ACHN (cell line): ENCODE results near the gene IRF2BPL.

Source experiments
- DNase-seq: peaks from one replicate; pipeline ENCODE4 v3.0.0-alpha.2; 2015
- in situ Hi-C: cut with HindIII; loops from 2 replicates; pipeline ENCODE4 v1.10.0; 2017; ENCODE audit warnings: low sequenced_read_pairs, low pct_ligation_motif_present, low pct_unique_long_range_greater_than_20kb

IRF2BPL gene

GRCh38 chr14:77000340-77001270, 27.9 kb downstream of the IRF2BPL start:
- in situ Hi-C loops, result no loop called here
- DNase-seq, result no peak

GRCh38 chr14:76998910-76999309, 29.6 kb downstream of the IRF2BPL start:
- in situ Hi-C loops, result no loop called here
- no peak for DNase-seq

- peak; percentile 42 for DNase-seq
- in situ Hi-C loops, result no loop called here
Observed at GRCh38 chr14:76997257-76997970, 31.1 kb downstream of the IRF2BPL start.

- in situ Hi-C loops, result no loop called here
- no peak for DNase-seq
Observed at GRCh38 chr14:76996563-76997146, 31.9 kb downstream of the IRF2BPL start.

GRCh38 chr14:76995279-76996035, 33.1 kb downstream of the IRF2BPL start:
- in situ Hi-C loops, result no loop called here
- DNase-seq, result no peak

- no peak for DNase-seq
- in situ Hi-C loops, result no loop called here
Observed at GRCh38 chr14:76993752-76994151, 34.8 kb downstream of the IRF2BPL start.

- in situ Hi-C loops, result no loop called here
- DNase-seq, result no peak
Observed at GRCh38 chr14:76990084-76990483, 38.4 kb downstream of the IRF2BPL start.

- DNase-seq, result no peak
- in situ Hi-C loops, result no loop called here
Observed at GRCh38 chr14:76987956-76988520, 40.5 kb downstream of the IRF2BPL start.

GRCh38 chr14:76986231-76986565, 42.3 kb downstream of the IRF2BPL start:
- DNase-seq, result no peak
- in situ Hi-C loops, result no loop called here

GRCh38 chr14:76985540-76986230, 42.8 kb downstream of the IRF2BPL start:
- in situ Hi-C loops, result no loop called here
- DNase-seq, result peak; percentile 67

GRCh38 chr14:76984787-76985375, 43.6 kb downstream of the IRF2BPL start:
- in situ Hi-C loops, result no loop called here
- DNase-seq, result no peak

GRCh38 chr14:76984297-76984696, 44.2 kb downstream of the IRF2BPL start:
- DNase-seq, result no peak
- in situ Hi-C loops, result no loop called here

- DNase-seq, result no peak
- in situ Hi-C loops, result no loop called here
Observed at GRCh38 chr14:76981670-76982069, 46.8 kb downstream of the IRF2BPL start.

- in situ Hi-C loops, result no loop called here
Observed at GRCh38 chr14:76977793-76978720, 50.5 kb downstream of the IRF2BPL start.

GRCh38 chr14:76976240-76977005, 52.1 kb downstream of the IRF2BPL start:
- in situ Hi-C loops, result no loop called here
- no peak for DNase-seq

More at GRCh38 chr14:76977793-76978720, 50.5 kb downstream of the IRF2BPL start:
- DNase-seq, result no peak

- no peak for DNase-seq
Observed at GRCh38 chr14:76975812-76976211, 52.7 kb downstream of the IRF2BPL start.

More at GRCh38 chr14:76975812-76976211, 52.7 kb downstream of the IRF2BPL start:
- in situ Hi-C loops, result no loop called here
